MCF 10A (cell line): Measurements from ENCODE around the gene PTGFR. TPM values are rescaled to one million over a fixed set of nuclear protein-coding genes. Genes with fewer than 3 reads are reported as not detected.
A peak's percentile ranks its signal among the peaks of the same experiment; 100 is the strongest.

Experiments
- BruUV-seq: library from RNA; stranded (reverse); fragments of 400-500 nt; replicated peaks from 2 replicates; lab custom pipeline; 2021; lab: Mats Ljungman, UMichigan
- CTCF ChIA-PET: fragments of 300-600 bp; sonication (Branson Sonifier 250); formaldehyde crosslinking; extraction: SDS; loops from one replicate; lab custom pipeline; 2021; ENCODE audit warnings: antibody characterized with exemption, inconsistent platforms; lab: Yijun Ruan, JAX
- POLR2A ChIA-PET: fragments of 300-600, 350-650 bp; sonication (Branson Sonifier 250); formaldehyde crosslinking; extraction: SDS; loops from one replicate; lab custom pipeline; 2020; ENCODE audit warnings: antibody characterized with exemption, inconsistent platforms; lab: Yijun Ruan, JAX
- DNase-seq: peaks from one replicate; pipeline ENCODE4 v3.0.0-alpha.2; 2018; ENCODE audit not compliant: unreplicated experiment
- H3K27ac Mint-ChIP-seq: one replicate; pipeline ENCODE4 v1.8.0; 2022; ENCODE audit warnings: mild to moderate bottlenecking, low read depth, mixed read lengths; ENCODE audit not compliant: unreplicated experiment
- H3K27me3 Mint-ChIP-seq: one replicate; pipeline ENCODE4 v1.8.0; 2022; ENCODE audit warnings: mixed read lengths; ENCODE audit not compliant: insufficient read depth, unreplicated experiment
- H3K36me3 Mint-ChIP-seq: one replicate; pipeline ENCODE4 v1.8.0; 2022; ENCODE audit warnings: mild to moderate bottlenecking, moderate library complexity, mixed read lengths; ENCODE audit not compliant: insufficient read depth, unreplicated experiment
- H3K4me1 Mint-ChIP-seq: one replicate; pipeline ENCODE4 v1.8.0; 2022; ENCODE audit warnings: mixed read lengths; ENCODE audit not compliant: insufficient read depth, unreplicated experiment
- H3K4me3 Mint-ChIP-seq: one replicate; pipeline ENCODE4 v1.8.0; 2022; ENCODE audit warnings: mild to moderate bottlenecking, moderate library complexity, mixed read lengths; ENCODE audit not compliant: unreplicated experiment
- H3K9me3 Mint-ChIP-seq: one replicate; pipeline ENCODE4 v1.8.0; 2022; ENCODE audit warnings: mixed read lengths; ENCODE audit not compliant: unreplicated experiment
- intact Hi-C: fragments of 100-400 bp; cut with micrococcal nuclease; formaldehyde crosslinking; loops from 2 replicates; pipeline ENCODE4 v1.14.1; 2022
- total RNA-seq: library from RNA; stranded (reverse); gene quantifications from 2 replicates; pipeline ENCODE4 v1.2.3, GENCODE V29; 2022
- TF ChIP-seq, protein P1 (sequence below): fragments of 200-600 bp; IDR thresholded peaks from one replicate; pipeline ENCODE4 v1.8.0; 2022; ENCODE audit warnings: antibody characterized with exemption, mild to moderate bottlenecking; ENCODE audit not compliant: unreplicated experiment

The PTGFR gene
- total RNA-seq, 1 experiment from 2014 or later = 2.5 TPM

DNA sequence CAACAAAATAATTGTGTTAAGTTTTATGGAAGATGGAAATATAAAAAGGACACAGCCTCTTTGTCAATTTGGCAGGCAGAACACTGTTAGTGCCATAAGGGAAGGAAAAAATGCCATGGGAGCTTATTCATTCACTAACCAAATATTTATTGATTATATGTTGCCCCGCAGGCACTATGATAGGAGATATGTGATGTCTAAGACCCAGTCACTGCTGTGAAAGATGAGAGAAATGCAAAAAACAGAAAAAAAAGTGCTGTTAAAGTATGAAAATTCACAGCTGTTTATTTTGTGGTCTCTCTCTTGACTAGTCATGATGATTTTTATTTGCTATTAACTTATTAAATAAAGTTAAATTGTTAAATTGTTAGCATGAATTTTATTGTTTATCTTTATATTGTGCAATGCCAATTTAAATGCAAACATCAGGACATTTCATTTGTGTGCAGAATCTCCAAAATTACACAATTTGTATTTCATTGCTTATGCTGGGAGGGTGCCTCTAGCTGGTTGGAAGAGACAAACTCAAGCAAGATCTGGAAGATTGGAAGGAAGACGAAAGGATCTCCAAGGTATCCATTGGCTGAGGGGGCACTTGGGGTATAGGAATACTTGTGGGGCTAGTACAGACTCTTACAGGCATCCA is 17.8 kb upstream of the PTGFR start:
- POLR2A ChIA-PET = no interaction called here
- Mint-ChIP-seq H3K27ac (peak overlapping the region; percentile 78), H3K9me3 (no peaks in the 10 kb centered on the region), H3K36me3 (no peaks in the 10 kb centered on the region), H3K4me1 (peaks cover 35% of the 10 kb centered on the region), H3K27me3 (no peaks in the 10 kb centered on the region), H3K4me3 (no peak overlapping the region)
- intact Hi-C loops = no loop called here
- peak; percentile 45 for DNase-seq
- CTCF ChIA-PET = interaction anchor here (0.7 to 1.0 kb wide), 2 partner anchors 236 to 335 kb away, joined by 3 read pairs; no protein-coding TSS in a partner anchor
- BruUV-seq = no TSS peak
- TF ChIP-seq, protein P1, sequence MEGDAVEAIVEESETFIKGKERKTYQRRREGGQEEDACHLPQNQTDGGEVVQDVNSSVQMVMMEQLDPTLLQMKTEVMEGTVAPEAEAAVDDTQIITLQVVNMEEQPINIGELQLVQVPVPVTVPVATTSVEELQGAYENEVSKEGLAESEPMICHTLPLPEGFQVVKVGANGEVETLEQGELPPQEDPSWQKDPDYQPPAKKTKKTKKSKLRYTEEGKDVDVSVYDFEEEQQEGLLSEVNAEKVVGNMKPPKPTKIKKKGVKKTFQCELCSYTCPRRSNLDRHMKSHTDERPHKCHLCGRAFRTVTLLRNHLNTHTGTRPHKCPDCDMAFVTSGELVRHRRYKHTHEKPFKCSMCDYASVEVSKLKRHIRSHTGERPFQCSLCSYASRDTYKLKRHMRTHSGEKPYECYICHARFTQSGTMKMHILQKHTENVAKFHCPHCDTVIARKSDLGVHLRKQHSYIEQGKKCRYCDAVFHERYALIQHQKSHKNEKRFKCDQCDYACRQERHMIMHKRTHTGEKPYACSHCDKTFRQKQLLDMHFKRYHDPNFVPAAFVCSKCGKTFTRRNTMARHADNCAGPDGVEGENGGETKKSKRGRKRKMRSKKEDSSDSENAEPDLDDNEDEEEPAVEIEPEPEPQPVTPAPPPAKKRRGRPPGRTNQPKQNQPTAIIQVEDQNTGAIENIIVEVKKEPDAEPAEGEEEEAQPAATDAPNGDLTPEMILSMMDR = no peak

DNA sequence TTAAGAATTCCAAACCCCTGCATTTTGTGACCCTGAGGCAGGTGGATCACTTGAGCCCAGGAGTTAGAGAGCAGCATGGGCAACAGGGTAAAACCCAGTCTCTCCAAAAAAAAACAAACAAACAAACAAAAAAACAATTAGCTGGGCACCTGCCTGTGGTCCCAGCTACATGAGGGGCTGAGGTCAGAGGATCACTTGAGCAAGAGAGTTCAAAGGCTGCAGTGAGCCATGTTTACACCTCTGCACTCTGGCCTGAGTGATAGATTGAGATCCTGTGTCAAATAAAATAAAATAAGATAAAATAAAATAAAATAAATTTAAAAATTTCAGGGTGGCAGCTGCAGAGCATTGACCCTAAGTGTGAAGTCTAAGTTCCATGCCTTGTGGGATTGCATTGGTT is 16.7 kb upstream of the PTGFR start:
- ChIA-PET POLR2A (no interaction called here), CTCF (interaction anchor here (0.6 kb wide), 1 partner anchor 12 kb away, joined by 4 read pairs; no protein-coding TSS in a partner anchor)
- H3K27ac Mint-ChIP-seq = peak overlapping the region; percentile 78
- no peak for DNase-seq
- H3K27me3 Mint-ChIP-seq = no peaks in the 10 kb centered on the region
- BruUV-seq = no TSS peak
- H3K4me3 Mint-ChIP-seq = no peak overlapping the region
- no peaks in the 10 kb centered on the region for H3K9me3 Mint-ChIP-seq
- intact Hi-C loops = no loop called here
- H3K4me1 Mint-ChIP-seq = peaks cover 35% of the 10 kb centered on the region
- H3K36me3 Mint-ChIP-seq = no peaks in the 10 kb centered on the region
- TF ChIP-seq, protein P1 = no peak

DNA sequence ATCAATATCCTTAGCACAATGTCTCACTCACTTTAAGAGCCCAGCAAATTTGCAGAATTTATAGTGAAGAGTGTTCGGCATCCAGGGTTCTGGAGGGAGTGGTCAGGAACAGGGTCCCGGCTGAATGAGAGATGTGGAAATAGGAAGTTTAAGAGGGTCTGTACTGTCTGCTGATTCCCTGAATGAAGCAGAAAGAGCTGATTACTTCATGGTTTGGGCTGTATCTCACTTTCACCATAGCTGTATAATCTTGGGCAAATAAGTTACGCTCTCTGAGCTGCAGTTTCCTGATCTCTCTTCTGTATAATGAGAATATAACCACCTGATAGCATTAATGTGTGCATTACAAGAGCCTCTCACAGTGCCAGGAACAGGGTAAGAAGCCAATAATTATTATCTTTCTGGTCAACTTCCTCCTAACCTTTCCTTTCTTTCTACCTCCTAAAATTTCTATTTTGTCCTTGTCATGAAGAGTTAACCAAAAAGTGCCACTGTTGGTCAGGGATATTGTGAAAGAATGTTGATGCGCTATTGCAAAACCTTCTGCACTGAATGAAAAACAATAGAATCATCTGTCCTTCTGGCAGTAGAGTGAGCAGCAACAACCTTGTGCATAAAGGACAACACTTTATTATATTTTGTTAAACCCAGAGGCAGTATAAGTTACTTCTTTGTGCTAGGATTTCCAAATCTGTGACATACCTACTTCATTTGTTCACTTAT is 14.7 kb upstream of the PTGFR start:
- Mint-ChIP-seq H3K4me3 (no peak overlapping the region), H3K27ac (peak overlapping the region; percentile 81), H3K27me3 (no peaks in the 10 kb centered on the region), H3K36me3 (no peaks in the 10 kb centered on the region), H3K9me3 (no peaks in the 10 kb centered on the region), H3K4me1 (peaks cover 35% of the 10 kb centered on the region)
- no TSS peak for BruUV-seq
- ChIA-PET CTCF (interaction anchor here (0.7 to 1.0 kb wide), 2 partner anchors 10 to 12 kb away, joined by 3 to 6 read pairs; no protein-coding TSS in a partner anchor), POLR2A (interaction anchor here (0.6 kb wide), 2 partner anchors 58 to 299 kb away, joined by 3 to 5 read pairs; no protein-coding TSS in a partner anchor)
- peak; percentile 68 for DNase-seq
- intact Hi-C loops = no loop called here
- TF ChIP-seq, protein P1 = no peak

DNA sequence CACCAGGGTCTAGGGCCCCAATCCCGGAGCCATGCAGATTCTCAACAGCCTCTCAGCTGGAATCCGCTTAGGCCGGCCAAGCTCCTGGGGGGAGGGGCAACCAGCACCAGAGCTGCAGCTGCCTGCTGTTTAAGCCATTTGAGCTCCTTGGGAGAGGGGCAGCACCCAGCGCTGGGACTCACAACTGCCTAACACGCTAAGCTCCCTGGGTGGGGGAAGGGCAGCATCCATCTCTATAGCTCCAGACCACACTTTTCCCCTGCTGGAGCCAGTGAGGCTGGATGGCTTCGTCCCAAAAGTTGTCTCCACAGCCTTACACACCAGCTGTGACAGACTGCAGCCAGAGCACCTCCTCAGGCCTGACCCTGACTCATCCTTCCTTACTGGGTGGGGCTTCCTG is 6.9 kb upstream of the PTGFR start:
- no peak overlapping the region for H3K27ac Mint-ChIP-seq
- peak; percentile 60 for DNase-seq
- no TSS peak for BruUV-seq
- H3K4me3 Mint-ChIP-seq = no peak overlapping the region
- H3K27me3 Mint-ChIP-seq = no peaks in the 10 kb centered on the region
- peaks cover 4% of the 10 kb centered on the region for H3K4me1 Mint-ChIP-seq
- H3K9me3 Mint-ChIP-seq = no peaks in the 10 kb centered on the region
- TF ChIP-seq, protein P1 = no peak
- POLR2A ChIA-PET = no interaction called here
- H3K36me3 Mint-ChIP-seq = no peaks in the 10 kb centered on the region
- intact Hi-C loops = no loop called here
- CTCF ChIA-PET = no interaction called here
